Endothelial cell (in vitro differentiated cells): ENCODE measurements around the gene RESP18. TPM values are rescaled to one million over a fixed set of nuclear protein-coding genes. Genes with fewer than 3 reads are reported as not detected.

ENCODE experiments used
- DNase-seq: peaks from one replicate; pipeline ENCODE4 v3.0.0; 2021; ENCODE audit warnings: low spot score
- H3K27ac Mint-ChIP-seq: one replicate; pipeline ENCODE4 v1.8.0; 2021; ENCODE audit warnings: mixed read lengths, inconsistent platforms; ENCODE audit not compliant: unreplicated experiment
- H3K27me3 Mint-ChIP-seq: one replicate; pipeline ENCODE4 v1.8.0; 2021; ENCODE audit warnings: mild to moderate bottlenecking, moderate library complexity, mixed read lengths, inconsistent platforms; ENCODE audit not compliant: unreplicated experiment
- H3K36me3 Mint-ChIP-seq: one replicate; pipeline ENCODE4 v1.8.0; 2021; ENCODE audit warnings: mild to moderate bottlenecking, low read depth, mixed read lengths, inconsistent platforms; ENCODE audit not compliant: unreplicated experiment
- H3K4me1 Mint-ChIP-seq: one replicate; pipeline ENCODE4 v1.8.0; 2021; ENCODE audit warnings: mild to moderate bottlenecking, mixed read lengths, inconsistent platforms; ENCODE audit not compliant: unreplicated experiment
- H3K4me3 Mint-ChIP-seq: one replicate; pipeline ENCODE4 v1.8.0; 2021; ENCODE audit warnings: mild to moderate bottlenecking, mixed read lengths, inconsistent platforms; ENCODE audit not compliant: unreplicated experiment
- H3K9me3 Mint-ChIP-seq: one replicate; pipeline ENCODE4 v1.8.0; 2021; ENCODE audit warnings: mixed read lengths, inconsistent platforms; ENCODE audit not compliant: unreplicated experiment
- CTCF ChIP-seq: fragments of 200-600 bp; sonication (generic); IDR thresholded peaks from one replicate; pipeline ENCODE4 v1.5.0; 2021; ENCODE audit warnings: antibody characterized with exemption; ENCODE audit not compliant: unreplicated experiment
- total RNA-seq: library from RNA; stranded (reverse); fragmentation: NEBNext Ultra II Directional; extraction: Animal tissue kit (Norgen Biotek cat#: 25700); gene quantifications from one replicate; pipeline ENCODE4 v1.2.1, GENCODE V29; 2021; ENCODE audit not compliant: unreplicated experiment

The RESP18 gene
- total RNA-seq, 1 donor from 2014 or later, result not detected

DNA sequence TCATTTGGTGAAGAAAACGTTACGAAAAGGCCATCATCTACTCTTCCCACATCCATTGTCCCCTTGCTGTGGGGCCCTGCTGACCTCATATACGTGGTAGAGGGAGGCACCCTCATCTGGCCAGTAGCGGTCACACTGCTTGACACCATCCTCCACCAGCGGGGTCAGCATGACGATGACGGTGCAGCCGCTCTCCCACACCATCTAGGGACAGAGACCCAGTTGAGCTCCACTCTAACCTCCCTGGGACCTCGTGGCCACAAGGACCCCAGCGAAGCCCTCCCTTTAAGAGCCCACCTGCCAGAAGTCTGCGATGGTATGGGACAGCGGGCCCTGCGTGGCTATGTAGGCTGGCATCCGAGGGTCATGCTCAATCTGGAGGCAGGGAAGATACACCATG is 36.4 kb downstream of the RESP18 start:
- H3K27me3 Mint-ChIP-seq, result peaks cover 8% of the 10 kb centered on the region
- peaks cover 4% of the 10 kb centered on the region for H3K36me3 Mint-ChIP-seq
- peaks cover 4% of the 10 kb centered on the region for H3K9me3 Mint-ChIP-seq
- TF ChIP-seq CTCF, result no peak
- H3K4me1 Mint-ChIP-seq, result peaks cover 6% of the 10 kb centered on the region
- no peak for DNase-seq
- H3K4me3 Mint-ChIP-seq, result no peak overlapping the region
- no peak overlapping the region for H3K27ac Mint-ChIP-seq

DNA sequence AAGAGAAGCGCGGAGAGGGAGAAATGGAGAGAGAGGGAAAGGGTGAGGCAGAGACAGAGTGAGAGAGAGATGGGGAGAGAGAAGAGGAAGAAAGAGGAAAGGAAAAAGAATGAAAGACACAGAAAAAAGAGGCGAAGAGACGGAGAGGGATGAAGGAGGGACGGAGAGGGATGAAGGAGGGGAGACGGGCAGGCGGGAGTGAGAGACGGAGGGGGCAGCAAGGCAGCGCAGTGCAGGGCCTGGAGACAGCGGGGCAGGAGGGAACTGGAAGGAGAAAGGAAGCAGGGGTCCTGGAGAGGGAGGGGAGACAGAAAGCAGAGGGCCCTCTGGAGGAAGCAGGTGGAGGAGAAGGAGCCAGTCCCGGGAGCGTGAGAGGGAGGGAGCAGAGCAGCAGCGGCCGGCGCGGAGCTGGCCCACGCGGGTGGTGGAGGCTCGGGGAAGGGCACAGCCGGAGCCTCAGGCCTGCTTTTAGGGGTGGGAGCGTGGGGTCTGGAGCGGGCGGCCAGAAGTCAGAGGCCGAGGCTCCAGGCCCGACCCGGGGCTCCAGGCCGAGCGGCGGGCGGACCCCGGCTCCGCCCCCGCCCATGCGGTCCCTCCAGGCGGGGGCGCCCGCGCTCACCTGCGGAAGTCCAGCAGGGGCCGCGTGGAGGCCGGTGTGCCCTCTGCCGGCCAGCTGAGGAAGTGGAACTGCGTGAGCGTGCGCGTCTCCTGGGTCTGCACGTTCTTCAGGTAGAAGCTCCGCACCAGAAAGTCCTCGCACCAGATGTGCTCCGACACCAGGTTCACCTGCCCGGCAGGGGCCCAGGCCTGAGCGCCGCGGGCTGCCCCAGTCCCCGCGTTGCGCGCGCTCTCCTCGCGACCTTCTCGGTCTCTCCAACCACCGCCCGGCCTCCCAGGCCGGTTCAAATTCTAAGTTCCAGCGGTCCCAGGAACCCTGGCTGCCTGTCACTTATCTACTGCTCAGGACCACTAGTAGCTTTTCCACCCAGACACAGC is 37.9 kb downstream of the RESP18 start:
- peak; percentile 93 for DNase-seq
- H3K27me3 Mint-ChIP-seq, result peaks cover 8% of the 10 kb centered on the region

GRCh38 chr2:219293736-219294231 is 38.8 kb downstream of the RESP18 start:
- no peak for TF ChIP-seq CTCF
- Mint-ChIP-seq H3K36me3 (peaks cover 4% of the 10 kb centered on the region), H3K27me3 (peaks cover 8% of the 10 kb centered on the region), H3K27ac (no peak overlapping the region), H3K4me3 (peak overlapping the region; percentile 90), H3K9me3 (peaks cover 4% of the 10 kb centered on the region), H3K4me1 (peaks cover 6% of the 10 kb centered on the region)
- no peak for DNase-seq

More for the DNA sequence above, 37.9 kb downstream of the RESP18 start:
- H3K4me3 Mint-ChIP-seq, result peak overlapping the region; percentile 90
- peak; percentile 98 for TF ChIP-seq CTCF
- peaks cover 4% of the 10 kb centered on the region for H3K9me3 Mint-ChIP-seq
- H3K27ac Mint-ChIP-seq, result peak overlapping the region; percentile 36
- peaks cover 4% of the 10 kb centered on the region for H3K36me3 Mint-ChIP-seq
- H3K4me1 Mint-ChIP-seq, result peaks cover 6% of the 10 kb centered on the region

DNA sequence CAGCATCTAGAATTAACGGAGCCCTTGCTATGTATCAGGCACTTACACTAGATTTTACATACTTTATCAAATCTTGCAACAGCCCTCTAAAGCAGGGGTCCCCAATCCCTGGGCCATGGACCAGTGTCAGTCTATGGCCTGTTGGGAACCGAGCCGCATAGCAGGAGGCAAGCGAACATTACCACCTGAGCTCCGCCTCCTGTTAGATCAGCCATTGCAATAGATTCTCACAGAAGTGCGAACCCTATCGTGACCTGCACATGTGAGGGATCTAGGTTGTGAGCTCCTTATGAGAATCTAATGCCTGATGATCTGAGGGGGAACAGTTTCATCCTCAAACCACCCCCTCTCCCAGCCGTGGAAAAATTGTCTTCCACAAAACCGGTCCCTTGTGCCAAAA is 39.9 kb downstream of the RESP18 start:
- H3K4me3 Mint-ChIP-seq, result no peak overlapping the region
- H3K4me1 Mint-ChIP-seq, result peaks cover 6% of the 10 kb centered on the region
- peaks cover 4% of the 10 kb centered on the region for H3K36me3 Mint-ChIP-seq
- no peak overlapping the region for H3K27ac Mint-ChIP-seq
- no peak for TF ChIP-seq CTCF
- peaks cover 5% of the 10 kb centered on the region for H3K27me3 Mint-ChIP-seq
- peaks cover 4% of the 10 kb centered on the region for H3K9me3 Mint-ChIP-seq
- DNase-seq, result no peak
